Smooth muscle cell (in vitro differentiated cells): ENCODE results near the gene PCDHGB4. TPM values are rescaled to one million over a fixed set of nuclear protein-coding genes. Genes with fewer than 3 reads are reported as not detected.

Experiments used
- DNase-seq: peaks from one replicate; lab custom pipeline; 2025; ENCODE audit not compliant: unreplicated experiment; lab: John Stamatoyannopoulos, UW
- H2AFZ ChIP-seq: fragments of 200-600 bp; sonication (generic); 2 replicates; pipeline ENCODE4 v1.6.0; 2016; ENCODE audit warnings: antibody characterized with exemption, low read depth, mild to moderate bottlenecking
- H3F3A ChIP-seq: fragments of 200-600 bp; sonication (generic); 2 replicates; pipeline ENCODE4 v1.6.0; 2017; ENCODE audit warnings: antibody characterized with exemption, low read depth
- H3K27ac ChIP-seq: fragments of 200-600 bp; sonication (generic); 2 replicates; pipeline ENCODE4 v1.5.1; 2016; ENCODE audit warnings: low read depth, mild to moderate bottlenecking
- H3K27me3 ChIP-seq: fragments of 200-600 bp; sonication (generic); 2 replicates; pipeline ENCODE4 v1.6.1; 2016; ENCODE audit warnings: low read depth, mild to moderate bottlenecking
- H3K36me3 ChIP-seq: fragments of 200-600 bp; sonication (generic); 2 replicates; pipeline ENCODE4 v1.5.1; 2016; ENCODE audit warnings: low read depth
- H3K4me1 ChIP-seq: fragments of 200-600 bp; sonication (generic); 2 replicates; pipeline ENCODE4 v1.5.1; 2016; ENCODE audit warnings: low read depth
- H3K4me2 ChIP-seq: fragments of 200-600 bp; sonication (generic); 2 replicates; pipeline ENCODE4 v1.6.0; 2016; ENCODE audit warnings: mild to moderate bottlenecking
- H3K4me3 ChIP-seq: fragments of 200-600 bp; sonication (generic); 2 replicates; pipeline ENCODE4 v1.5.1; 2016; ENCODE audit warnings: mild to moderate bottlenecking
- H3K79me2 ChIP-seq: fragments of 200-600 bp; sonication (generic); 2 replicates; pipeline ENCODE4 v1.6.0; 2016; ENCODE audit warnings: low read depth, mild to moderate bottlenecking
- H3K9ac ChIP-seq: fragments of 200-600 bp; sonication (generic); 2 replicates; pipeline ENCODE4 v1.6.0; 2016; ENCODE audit warnings: low read depth
- H3K9me3 ChIP-seq: fragments of 200-600 bp; sonication (generic); replicated peaks from 2 replicates; pipeline ENCODE4 v1.5.1; 2016; ENCODE audit warnings: low read depth
- H4K20me1 ChIP-seq: fragments of 200-600 bp; sonication (generic); 2 replicates; pipeline ENCODE4 v1.6.0; 2016; ENCODE audit warnings: low read depth
- WGBS: methylation state at CpG from one replicate; pipeline ENCODE4 v1.1.7; 2016; ENCODE audit warnings: low lambda C conversion rate; 5-methylcytosine and 5-hydroxymethylcytosine counted together
- polyA plus RNA-seq: library from polyadenylated mRNA; unstranded; fragments of >200 nt; fragmentation: Nextera tagmentation; extraction: Ambion mirVana; gene quantifications from 2 replicates; pipeline ENCODE4 v1.2.1, GENCODE V29; 2016
- total RNA-seq: library from RNA; depleted of rRNA; stranded (reverse); fragments of >200 nt; gene quantifications from 2 replicates; pipeline ENCODE4 v1.2.3, GENCODE V29; 2014
- TF ChIP-seq, protein P1 (sequence below): fragments of 200-600 bp; sonication (generic); IDR thresholded peaks from 2 replicates; pipeline ENCODE4 v1.5.1; 2017; ENCODE audit warnings: borderline replicate concordance, mild to moderate bottlenecking, antibody characterized with exemption; ENCODE audit not compliant: insufficient read depth, poor library complexity, severe bottlenecking

The PCDHGB4 gene
- total and polyA plus RNA-seq, 2 experiments from 2014 or later: 27.5 to 43.1 TPM

DNA sequence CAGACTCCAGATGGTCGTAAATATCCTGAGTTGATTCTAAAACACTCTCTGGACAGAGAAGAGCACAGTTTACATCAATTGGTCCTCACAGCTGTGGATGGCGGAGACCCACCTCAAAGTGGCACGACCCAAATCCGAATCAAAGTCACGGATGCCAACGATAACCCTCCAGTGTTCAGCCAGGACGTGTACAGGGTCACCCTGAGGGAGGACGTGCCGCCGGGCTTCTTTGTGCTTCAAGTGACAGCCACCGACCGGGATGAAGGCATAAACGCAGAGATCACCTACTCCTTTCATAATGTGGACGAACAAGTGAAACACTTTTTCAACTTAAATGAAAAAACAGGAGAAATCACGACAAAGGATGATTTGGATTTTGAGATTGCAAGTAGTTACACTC is 26.8 kb upstream of the PCDHGB4 start:
- no peak for DNase-seq
- TF ChIP-seq, protein P1, sequence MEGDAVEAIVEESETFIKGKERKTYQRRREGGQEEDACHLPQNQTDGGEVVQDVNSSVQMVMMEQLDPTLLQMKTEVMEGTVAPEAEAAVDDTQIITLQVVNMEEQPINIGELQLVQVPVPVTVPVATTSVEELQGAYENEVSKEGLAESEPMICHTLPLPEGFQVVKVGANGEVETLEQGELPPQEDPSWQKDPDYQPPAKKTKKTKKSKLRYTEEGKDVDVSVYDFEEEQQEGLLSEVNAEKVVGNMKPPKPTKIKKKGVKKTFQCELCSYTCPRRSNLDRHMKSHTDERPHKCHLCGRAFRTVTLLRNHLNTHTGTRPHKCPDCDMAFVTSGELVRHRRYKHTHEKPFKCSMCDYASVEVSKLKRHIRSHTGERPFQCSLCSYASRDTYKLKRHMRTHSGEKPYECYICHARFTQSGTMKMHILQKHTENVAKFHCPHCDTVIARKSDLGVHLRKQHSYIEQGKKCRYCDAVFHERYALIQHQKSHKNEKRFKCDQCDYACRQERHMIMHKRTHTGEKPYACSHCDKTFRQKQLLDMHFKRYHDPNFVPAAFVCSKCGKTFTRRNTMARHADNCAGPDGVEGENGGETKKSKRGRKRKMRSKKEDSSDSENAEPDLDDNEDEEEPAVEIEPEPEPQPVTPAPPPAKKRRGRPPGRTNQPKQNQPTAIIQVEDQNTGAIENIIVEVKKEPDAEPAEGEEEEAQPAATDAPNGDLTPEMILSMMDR: no peak
- H4K20me1 ChIP-seq: no peaks in the 10 kb centered on the region
- no peaks in the 10 kb centered on the region for H3K79me2 ChIP-seq
- H3K27me3 ChIP-seq: no peaks in the 10 kb centered on the region
- H3K9me3 ChIP-seq: peaks cover 6% of the 10 kb centered on the region
- H3K4me1 ChIP-seq: no peaks in the 10 kb centered on the region
- no peaks in the 10 kb centered on the region for H3K36me3 ChIP-seq
- H3K27ac ChIP-seq: no peak overlapping the region
- no peak overlapping the region for H3K4me2 ChIP-seq
- 95% methylated on average over 15 of the region's 15 CpGs for WGBS
- no peaks in the 10 kb centered on the region for H3F3A ChIP-seq
- no peak overlapping the region for H2AFZ ChIP-seq
- H3K4me3 ChIP-seq: no peak overlapping the region
- no peak overlapping the region for H3K9ac ChIP-seq

DNA sequence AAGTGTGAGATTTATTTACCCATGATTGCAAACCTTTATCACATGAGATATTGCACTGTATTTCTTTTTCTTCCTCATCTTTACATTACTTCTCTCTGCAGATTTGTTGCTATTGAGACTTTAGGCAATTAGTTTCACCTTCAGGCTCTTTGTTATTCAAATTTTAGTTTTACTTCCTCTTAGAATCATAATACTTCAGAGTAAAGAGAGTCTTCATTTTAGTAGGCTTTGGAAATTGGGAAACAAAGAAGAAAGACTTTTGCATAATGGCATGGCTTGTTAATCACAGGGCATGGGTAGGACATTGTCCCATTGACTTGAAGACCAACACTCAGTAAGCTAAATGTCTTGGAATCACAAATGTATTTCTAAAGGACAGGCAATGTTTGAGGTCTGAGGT is 24.8 kb upstream of the PCDHGB4 start:
- Histone ChIP-seq H3K4me1 (no peaks in the 10 kb centered on the region), H3K36me3 (no peaks in the 10 kb centered on the region), H3K79me2 (no peaks in the 10 kb centered on the region), H3K27ac (no peak overlapping the region), H4K20me1 (no peaks in the 10 kb centered on the region), H3K4me3 (no peak overlapping the region), H3K27me3 (no peaks in the 10 kb centered on the region), H3K9ac (no peak overlapping the region), H3K4me2 (no peak overlapping the region), H2AFZ (no peak overlapping the region), H3F3A (no peaks in the 10 kb centered on the region), H3K9me3 (peaks cover 11% of the 10 kb centered on the region)
- TF ChIP-seq, protein P1: no peak
- no peak for DNase-seq

DNA sequence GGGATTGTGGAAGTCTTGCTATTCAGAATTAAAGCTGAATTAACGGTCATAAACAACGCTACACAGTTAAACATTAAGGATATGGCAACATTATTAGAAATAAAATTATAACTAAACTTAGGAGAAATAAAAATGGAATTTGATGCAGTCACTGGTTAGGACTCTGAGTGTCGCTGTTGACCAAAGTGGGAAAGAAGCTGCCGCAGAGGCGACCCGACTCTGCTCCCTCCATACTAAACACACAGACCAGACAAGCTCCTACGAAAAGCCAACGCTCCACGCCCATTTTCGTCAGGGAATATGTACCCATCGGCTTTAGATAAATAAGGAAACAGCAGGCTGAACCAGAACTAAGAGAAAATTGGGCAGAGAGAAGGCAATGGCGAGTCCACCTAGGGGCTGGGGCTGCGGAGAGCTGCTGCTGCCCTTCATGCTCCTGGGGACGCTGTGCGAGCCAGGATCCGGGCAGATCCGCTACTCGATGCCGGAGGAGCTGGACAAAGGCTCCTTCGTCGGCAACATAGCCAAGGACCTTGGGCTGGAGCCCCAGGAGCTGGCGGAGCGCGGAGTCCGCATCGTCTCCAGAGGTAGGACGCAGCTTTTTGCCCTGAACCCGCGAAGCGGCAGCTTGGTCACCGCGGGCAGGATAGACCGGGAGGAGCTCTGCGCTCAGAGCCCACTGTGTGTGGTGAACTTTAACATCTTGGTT is 23.4 kb upstream of the PCDHGB4 start, which contains the start of gene PCDHGA5:
TSS of gene PCDHGA5 (plus strand) at position 211 of the 709 bp plus-strand sequence. CDS start at position 380, 169 bp downstream.
- TF ChIP-seq, protein P1: no peak
- H3K27me3 ChIP-seq: no peaks in the 10 kb centered on the region
- no peak within 1 kb of the TSS for H3K9ac ChIP-seq
- no peak within 1 kb of the TSS for H3K4me2 ChIP-seq
- no peaks in the 10 kb centered on the region for H3K36me3 ChIP-seq
- no peaks in the 10 kb centered on the region for H3K79me2 ChIP-seq
- no peak within 1 kb of the TSS for H3K4me3 ChIP-seq
- DNase-seq: no peak
- H2AFZ ChIP-seq: no peak within 1 kb of the TSS
- 93% methylated on average over 34 of the region's 34 CpGs for WGBS
- H3K9me3 ChIP-seq: peaks cover 11% of the 10 kb centered on the region
- H3K27ac ChIP-seq: no peak within 1 kb of the TSS
- H3K4me1 ChIP-seq: no peaks in the 10 kb centered on the region
- H4K20me1 ChIP-seq: no peaks in the 10 kb centered on the region
- no peaks in the 10 kb centered on the region for H3F3A ChIP-seq
